ENCODE data around the gene TSPAN9. TPM values are rescaled to one million over a fixed set of nuclear protein-coding genes. Genes with fewer than 3 reads are reported as not detected.

Gene TSPAN9
- total RNA-seq, 1 donor from 2014 or later: 7.8 TPM

- DNase-seq (ENCODE audit: low spot score): no peak
- no peak overlapping the region for H3K27ac Mint-ChIP-seq
Observed at GRCh38 chr12:3257411-3257810, 180.2 kb downstream of the TSPAN9 start.

GRCh38 chr12:3259973-3260372 is 182.8 kb downstream of the TSPAN9 start:
- H3K4me3 ChIP-seq: no peak overlapping the region
- no peaks in the 10 kb centered on the region for H3F3A ChIP-seq (ENCODE audit: low read depth)
- H2AFZ ChIP-seq (replicated peaks): no peak overlapping the region
- no peaks in the 10 kb centered on the region for H3K27me3 ChIP-seq
- H3K4me2 ChIP-seq: no peak overlapping the region
- H3K4me1 Mint-ChIP-seq: peaks cover 48% of the 10 kb centered on the region
- H3K36me3 Mint-ChIP-seq: no peaks in the 10 kb centered on the region
- H3K27me3 Mint-ChIP-seq (ENCODE audit: insufficient read depth, low read depth): peaks cover 4% of the 10 kb centered on the region
- H3K27ac ChIP-seq: no peak overlapping the region
- no peaks in the 10 kb centered on the region for H3K9me3 ChIP-seq (ENCODE audit: low read depth)
- H3K27ac Mint-ChIP-seq: peak overlapping the region; percentile 11
- DNase-seq (ENCODE audit: low spot score): no peak
- TF ChIP-seq EZH2phosphoT487 (IDR thresholded peaks at IDR 0.05) (no peak), EZH2 (IDR thresholded peaks at IDR 0.05) (no peak), CTCF (IDR thresholded peaks at IDR 0.05) (no peak)
- H3K36me3 ChIP-seq: no peaks in the 10 kb centered on the region
- H3K9ac ChIP-seq: no peak overlapping the region
- H3K79me2 ChIP-seq (ENCODE audit: low read depth): no peaks in the 10 kb centered on the region
- H4K20me1 ChIP-seq (ENCODE audit: low read depth): no peaks in the 10 kb centered on the region
- H3K4me3 Mint-ChIP-seq: no peak overlapping the region
- no peaks in the 10 kb centered on the region for H3K9me3 Mint-ChIP-seq
- peaks cover 17% of the 10 kb centered on the region for H3K4me1 ChIP-seq

More at GRCh38 chr12:3257411-3257810, 180.2 kb downstream of the TSPAN9 start:
- H3K4me1 ChIP-seq: peaks cover 17% of the 10 kb centered on the region
- Mint-ChIP-seq H3K4me1 (peaks cover 40% of the 10 kb centered on the region), H3K27me3 (ENCODE audit: insufficient read depth, low read depth) (peaks cover 4% of the 10 kb centered on the region), H3K9me3 (no peaks in the 10 kb centered on the region), H3K36me3 (no peaks in the 10 kb centered on the region), H3K4me3 (no peak overlapping the region)
- no peaks in the 10 kb centered on the region for H3F3A ChIP-seq (ENCODE audit: low read depth)
- no peak overlapping the region for H2AFZ ChIP-seq (replicated peaks)
- H3K27ac ChIP-seq: no peak overlapping the region
- no peaks in the 10 kb centered on the region for H3K79me2 ChIP-seq (ENCODE audit: low read depth)
- no peak overlapping the region for H3K4me3 ChIP-seq
- H4K20me1 ChIP-seq (ENCODE audit: low read depth): peaks cover 3% of the 10 kb centered on the region
- H3K9me3 ChIP-seq (ENCODE audit: low read depth): no peaks in the 10 kb centered on the region
- peak overlapping the region; percentile 18 for H3K4me2 ChIP-seq
- H3K36me3 ChIP-seq: no peaks in the 10 kb centered on the region
- no peak overlapping the region for H3K9ac ChIP-seq
- H3K27me3 ChIP-seq: no peaks in the 10 kb centered on the region
- TF ChIP-seq CTCF (IDR thresholded peaks at IDR 0.05) (no peak), EZH2phosphoT487 (IDR thresholded peaks at IDR 0.05) (no peak), EZH2 (IDR thresholded peaks at IDR 0.05) (no peak)

- H3K4me1 Mint-ChIP-seq: peaks cover 50% of the 10 kb centered on the region
- Histone ChIP-seq H3K27me3 (no peaks in the 10 kb centered on the region), H3K27ac (no peak overlapping the region), H3K9ac (no peak overlapping the region), H3K4me3 (no peak overlapping the region), H4K20me1 (ENCODE audit: low read depth) (no peaks in the 10 kb centered on the region), H3F3A (ENCODE audit: low read depth) (no peaks in the 10 kb centered on the region), H3K4me1 (peaks cover 9% of the 10 kb centered on the region), H3K36me3 (no peaks in the 10 kb centered on the region), H3K9me3 (ENCODE audit: low read depth) (no peaks in the 10 kb centered on the region), H3K4me2 (no peak overlapping the region), H3K79me2 (ENCODE audit: low read depth) (no peaks in the 10 kb centered on the region), H2AFZ (replicated peaks) (no peak overlapping the region)
- H3K27me3 Mint-ChIP-seq (ENCODE audit: insufficient read depth, low read depth): peaks cover 4% of the 10 kb centered on the region
- H3K4me3 Mint-ChIP-seq: no peak overlapping the region
- H3K36me3 Mint-ChIP-seq: no peaks in the 10 kb centered on the region
- peaks cover 1% of the 10 kb centered on the region for H3K9me3 Mint-ChIP-seq
- DNase-seq (ENCODE audit: low spot score): no peak
- TF ChIP-seq EZH2phosphoT487 (IDR thresholded peaks at IDR 0.05) (no peak), CTCF (IDR thresholded peaks at IDR 0.05) (no peak), EZH2 (IDR thresholded peaks at IDR 0.05) (no peak)
- no peak overlapping the region for H3K27ac Mint-ChIP-seq
Observed at GRCh38 chr12:3261782-3262359, 184.7 kb downstream of the TSPAN9 start.
